ENCODE data around the gene FRMD4A.

FRMD4A gene

GRCh38 chr10:13712837-13713581 is 617.7 kb downstream of the FRMD4A start:
- Histone ChIP-seq H4K20me1 (ENCODE audit: low read depth, low read length) (no peaks in the 10 kb centered on the region), H2AFZ (ENCODE audit: low read depth, low read length, severe bottlenecking) (peak overlapping the region; percentile 42), H3K79me2 (ENCODE audit: insufficient read depth, low read length) (no peaks in the 10 kb centered on the region), H3F3A (ENCODE audit: insufficient read depth) (peaks cover 3% of the 10 kb centered on the region; the same call in 1 of the 2 replicates), H3K27me3 (ENCODE audit: low read length) (no peaks in the 10 kb centered on the region), H3K4me3 (ENCODE audit: insufficient read depth, low read length, poor library complexity, severe bottlenecking) (no peak overlapping the region), H3K9ac (ENCODE audit: low read length) (no peak overlapping the region), H3K9me2 (replicated peaks; ENCODE audit: insufficient read depth, low read length) (no peaks in the 10 kb centered on the region), H3K27ac (ENCODE audit: low read depth, low read length) (no peak overlapping the region), H3K36me3 (ENCODE audit: low read length) (no peaks in the 10 kb centered on the region), H3K9me3 (ENCODE audit: insufficient read depth, low read length) (no peaks in the 10 kb centered on the region), H3K4me2 (ENCODE audit: low read depth, low read length, poor library complexity, severe bottlenecking) (no peak overlapping the region)
- TF ChIP-seq, protein P1, sequence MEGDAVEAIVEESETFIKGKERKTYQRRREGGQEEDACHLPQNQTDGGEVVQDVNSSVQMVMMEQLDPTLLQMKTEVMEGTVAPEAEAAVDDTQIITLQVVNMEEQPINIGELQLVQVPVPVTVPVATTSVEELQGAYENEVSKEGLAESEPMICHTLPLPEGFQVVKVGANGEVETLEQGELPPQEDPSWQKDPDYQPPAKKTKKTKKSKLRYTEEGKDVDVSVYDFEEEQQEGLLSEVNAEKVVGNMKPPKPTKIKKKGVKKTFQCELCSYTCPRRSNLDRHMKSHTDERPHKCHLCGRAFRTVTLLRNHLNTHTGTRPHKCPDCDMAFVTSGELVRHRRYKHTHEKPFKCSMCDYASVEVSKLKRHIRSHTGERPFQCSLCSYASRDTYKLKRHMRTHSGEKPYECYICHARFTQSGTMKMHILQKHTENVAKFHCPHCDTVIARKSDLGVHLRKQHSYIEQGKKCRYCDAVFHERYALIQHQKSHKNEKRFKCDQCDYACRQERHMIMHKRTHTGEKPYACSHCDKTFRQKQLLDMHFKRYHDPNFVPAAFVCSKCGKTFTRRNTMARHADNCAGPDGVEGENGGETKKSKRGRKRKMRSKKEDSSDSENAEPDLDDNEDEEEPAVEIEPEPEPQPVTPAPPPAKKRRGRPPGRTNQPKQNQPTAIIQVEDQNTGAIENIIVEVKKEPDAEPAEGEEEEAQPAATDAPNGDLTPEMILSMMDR (IDR thresholded peaks at IDR 0.05; ENCODE audit: insufficient read depth, low read length, poor library complexity, severe bottlenecking): no peak
- no peak for TF ChIP-seq EZH2phosphoT487 (conservative IDR thresholded peaks at IDR 0.05; ENCODE audit: low read length)

DNA sequence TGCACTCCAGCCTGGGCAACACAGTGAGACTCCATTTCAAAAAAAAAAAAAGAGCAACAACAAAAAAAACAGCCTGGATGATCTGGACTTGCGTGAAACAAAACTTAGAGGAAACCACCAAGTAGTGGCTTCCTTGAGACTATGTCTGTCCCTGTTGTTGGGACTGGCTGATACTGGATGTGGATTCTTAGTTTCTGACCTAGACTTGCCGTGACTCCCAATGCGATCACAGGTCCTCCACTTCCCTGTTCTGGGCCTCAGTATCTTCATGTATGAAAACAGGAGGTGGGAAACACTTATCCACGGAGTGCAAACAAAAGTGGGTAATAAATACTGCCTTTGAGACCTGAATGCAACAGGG is 618.3 kb downstream of the FRMD4A start:
- Histone ChIP-seq H3K36me3 (ENCODE audit: low read length) (no peaks in the 10 kb centered on the region), H2AFZ (ENCODE audit: low read depth, low read length, severe bottlenecking) (no peak overlapping the region), H3K27me3 (ENCODE audit: low read length) (no peaks in the 10 kb centered on the region), H3F3A (ENCODE audit: insufficient read depth) (peaks cover 3% of the 10 kb centered on the region; the same call in 1 of the 2 replicates), H3K4me3 (ENCODE audit: insufficient read depth, low read length, poor library complexity, severe bottlenecking) (no peak overlapping the region), H3K27ac (ENCODE audit: low read depth, low read length) (no peak overlapping the region), H3K9me3 (ENCODE audit: insufficient read depth, low read length) (no peaks in the 10 kb centered on the region), H3K9me2 (replicated peaks; ENCODE audit: insufficient read depth, low read length) (no peaks in the 10 kb centered on the region), H3K79me2 (ENCODE audit: insufficient read depth, low read length) (no peaks in the 10 kb centered on the region), H4K20me1 (ENCODE audit: low read depth, low read length) (no peaks in the 10 kb centered on the region), H3K9ac (ENCODE audit: low read length) (no peak overlapping the region), H3K4me2 (ENCODE audit: low read depth, low read length, poor library complexity, severe bottlenecking) (no peak overlapping the region)
- TF ChIP-seq EZH2phosphoT487 (conservative IDR thresholded peaks at IDR 0.05; ENCODE audit: low read length): no peak
- TF ChIP-seq, protein P1 (IDR thresholded peaks at IDR 0.05; ENCODE audit: insufficient read depth, low read length, poor library complexity, severe bottlenecking): no peak

DNA sequence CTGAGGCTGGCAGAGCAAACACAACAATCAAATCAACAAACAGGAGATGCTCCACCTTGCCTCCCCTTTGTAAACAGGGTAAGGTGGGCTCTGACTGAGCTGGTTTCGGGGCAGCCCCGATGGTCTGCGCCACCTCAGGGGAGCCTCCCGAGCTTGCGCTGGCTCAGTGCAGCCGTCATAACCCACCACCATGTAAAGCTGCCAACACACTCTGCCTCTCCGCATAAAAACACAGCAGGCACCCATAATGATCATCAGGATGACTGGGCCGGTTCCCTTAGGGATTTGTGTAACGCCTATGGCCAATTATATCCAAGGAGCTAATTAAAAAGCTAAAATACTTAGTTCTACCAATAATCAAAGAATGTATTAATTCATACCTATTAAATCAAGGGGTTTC is 619.4 kb downstream of the FRMD4A start:
- Histone ChIP-seq H3K27ac (ENCODE audit: low read depth, low read length) (no peak overlapping the region), H2AFZ (ENCODE audit: low read depth, low read length, severe bottlenecking) (no peak overlapping the region), H3F3A (ENCODE audit: insufficient read depth) (peaks cover 3% of the 10 kb centered on the region; the same call in 1 of the 2 replicates), H3K36me3 (ENCODE audit: low read length) (no peaks in the 10 kb centered on the region), H3K79me2 (ENCODE audit: insufficient read depth, low read length) (no peaks in the 10 kb centered on the region), H3K4me2 (ENCODE audit: low read depth, low read length, poor library complexity, severe bottlenecking) (no peak overlapping the region), H3K9me3 (ENCODE audit: insufficient read depth, low read length) (no peaks in the 10 kb centered on the region), H4K20me1 (ENCODE audit: low read depth, low read length) (no peaks in the 10 kb centered on the region), H3K4me3 (ENCODE audit: insufficient read depth, low read length, poor library complexity, severe bottlenecking) (no peak overlapping the region), H3K9ac (ENCODE audit: low read length) (no peak overlapping the region), H3K9me2 (replicated peaks; ENCODE audit: insufficient read depth, low read length) (no peaks in the 10 kb centered on the region), H3K27me3 (ENCODE audit: low read length) (no peaks in the 10 kb centered on the region)
- no peak for TF ChIP-seq EZH2phosphoT487 (conservative IDR thresholded peaks at IDR 0.05; ENCODE audit: low read length)
- TF ChIP-seq, protein P1 (IDR thresholded peaks at IDR 0.05; ENCODE audit: insufficient read depth, low read length, poor library complexity, severe bottlenecking): no peak

All from SU-DHL-6 (cell line).